OCI-M2 (cell line): ENCODE data around the gene PTGR2.
"Not testable (repeated sequence)": the region's sequence is repeated elsewhere in the genome, so short reads cannot be mapped to it uniquely, and the experiment has no call there.

ENCODE experiments used
- DNase-seq: peaks from one replicate; lab custom pipeline; 2025; ENCODE audit not compliant: unreplicated experiment; lab: John Stamatoyannopoulos, UW

PTGR2 gene

GRCh38 chr14:73833034-73833433 is 18.6 kb upstream of the PTGR2 start:
- DNase-seq, result no peak

GRCh38 chr14:73833530-73834260 is 17.9 kb upstream of the PTGR2 start:
- DNase-seq, result no peak

- DNase-seq, result no peak
These were observed 17.4 kb upstream of the PTGR2 start for GRCh38 chr14:73834261-73834625.

- DNase-seq, result not testable (repeated sequence)
These were observed 13.2 kb upstream of the PTGR2 start for GRCh38 chr14:73838293-73839034.

- DNase-seq, result no peak
These were observed 9.4 kb upstream of the PTGR2 start for GRCh38 chr14:73842201-73842600.

- DNase-seq, result no peak
These were observed 8.8 kb upstream of the PTGR2 start for GRCh38 chr14:73842851-73843250.

GRCh38 chr14:73843296-73843695 is 8.3 kb upstream of the PTGR2 start:
- no peak for DNase-seq

GRCh38 chr14:73846947-73847346 is 4.7 kb upstream of the PTGR2 start:
- DNase-seq, result no peak

GRCh38 chr14:73851000-73851399 is 631 bp upstream of the PTGR2 start:
- DNase-seq, result no peak

GRCh38 chr14:73859145-73859544 is 7.5 kb downstream of the PTGR2 start:
- no peak for DNase-seq

GRCh38 chr14:73861073-73861472 is 9.4 kb downstream of the PTGR2 start:
- DNase-seq, result no peak

GRCh38 chr14:73862480-73862879 is 10.8 kb downstream of the PTGR2 start:
- no peak for DNase-seq

- DNase-seq, result no peak
These were observed 11.6 kb downstream of the PTGR2 start for GRCh38 chr14:73863209-73863608.

GRCh38 chr14:73865534-73866113 is 14.0 kb downstream of the PTGR2 start:
- no peak for DNase-seq

GRCh38 chr14:73869754-73870153 is 18.1 kb downstream of the PTGR2 start:
- DNase-seq, result not testable (repeated sequence)

GRCh38 chr14:73870525-73871235 is 19.0 kb downstream of the PTGR2 start:
- no peak for DNase-seq

GRCh38 chr14:73873660-73874059 is 22.0 kb downstream of the PTGR2 start:
- DNase-seq, result no peak

GRCh38 chr14:73877790-73878189 is 26.2 kb downstream of the PTGR2 start:
- DNase-seq, result no peak

- DNase-seq, result no peak
These were observed 26.8 kb downstream of the PTGR2 start for GRCh38 chr14:73878436-73878835.

- no peak for DNase-seq
These were observed 27.4 kb downstream of the PTGR2 start for GRCh38 chr14:73879027-73879426.

GRCh38 chr14:73884438-73885190 is 33.0 kb downstream of the PTGR2 start:
- no peak for DNase-seq
